K562 (cell line): ENCODE measurements around the gene FOS. TPM values are rescaled to one million over a fixed set of nuclear protein-coding genes. Genes with fewer than 3 reads are reported as not detected.

Source experiments
- CTBP1 ChIP-seq: fragments of 450-650 bp; IDR thresholded peaks from 2 replicates; pipeline ENCODE4 v1.6.1; 2016; ENCODE audit warnings: borderline replicate concordance
- HINFP ChIP-seq: fragments of 450-650 bp; conservative IDR thresholded peaks from 2 replicates; pipeline ENCODE4 v1.6.1; 2016; ENCODE audit warnings: missing genetic modification characterization, low read depth, mild to moderate bottlenecking, control low read depth, missing compliant biosample characterization
- KLF16 ChIP-seq: IDR thresholded peaks from 2 replicates; pipeline ENCODE4 v1.6.1; 2016; ENCODE audit warnings: antibody characterized with exemption
- NEUROD1 ChIP-seq: fragments of 150-350 bp; IDR thresholded peaks from 2 replicates; pipeline ENCODE4 v1.6.1; 2014; ENCODE audit warnings: borderline replicate concordance, low read length, low read depth; ENCODE audit not compliant: partially characterized antibody
- TEAD4 ChIP-seq, 2 experiments: sonication (generic) in 1 of 2; formaldehyde crosslinking in 1 of 2; IDR thresholded peaks; 2 replicates each; pipeline versions ENCODE4 v1.6.1 to v1.8.0; 2012 to 2022; ENCODE audit warnings: borderline replicate concordance in 1 of 2, inconsistent platforms in 1 of 2, low read length in 1 of 2, mild to moderate bottlenecking in 1 of 2, missing genetic modification reagents in 1 of 2
- ZNF12 ChIP-seq: sonication (generic); formaldehyde crosslinking; IDR thresholded peaks from 2 replicates; pipeline ENCODE4 v1.4.0; 2020; ENCODE audit warnings: mild to moderate bottlenecking, missing genetic modification reagents
- polyA plus RNA-seq, 8 experiments: library from polyadenylated mRNA; depleted of rRNA in 4 of 8; stranded (reverse) in 5 of 8; unstranded in 3 of 8; fragments of >200 nt; fragmentation: Nextera tagmentation in 2 of 8; fragmentation: Illumina TruSeq in 1 of 8; extraction: Ambion mirVana in 2 of 8; extraction: Trizol in 1 of 8; gene quantifications; 2 replicates each; pipeline versions ENCODE4 v1.2.1 to v1.2.3, GENCODE V29; 2011 to 2014; ENCODE audit warnings: inconsistent platforms in 1 of 8, missing spikeins in 1 of 8
- total RNA-seq, 7 experiments: library from RNA; depleted of rRNA in 6 of 7; stranded (reverse); fragments of >200 nt in 6 of 7; fragmentation: Illumina TruSeq in 2 of 7; extraction: Trizol in 2 of 7; gene quantifications; 2 replicates each; pipeline versions ENCODE4 v1.2.1 to v1.2.3, GENCODE V29; 2011 to 2021; ENCODE audit warnings: low replicate concordance in 1 of 7
- TF ChIP-seq, protein P1 (sequence below): sonication (generic); formaldehyde crosslinking; IDR thresholded peaks from 2 replicates; pipeline ENCODE4 v1.8.0; 2022; ENCODE audit warnings: mild to moderate bottlenecking, missing genetic modification reagents
- TF ChIP-seq, protein P2 (sequence below), 2 experiments: IDR thresholded peaks; 2 replicates each; pipeline ENCODE4 v1.6.1; 2012; ENCODE audit warnings: improper control_type of control experiment in 2 of 2, low read depth in 2 of 2, low read length in 2 of 2, borderline replicate concordance in 1 of 2

Gene FOS
- total and polyA plus RNA-seq, 9 of the 15 experiments (the other 6 are each of a cell fraction or from before 2014, with no cell fraction given), result 0.54 to 13.8 (median 8.9) TPM

DNA sequence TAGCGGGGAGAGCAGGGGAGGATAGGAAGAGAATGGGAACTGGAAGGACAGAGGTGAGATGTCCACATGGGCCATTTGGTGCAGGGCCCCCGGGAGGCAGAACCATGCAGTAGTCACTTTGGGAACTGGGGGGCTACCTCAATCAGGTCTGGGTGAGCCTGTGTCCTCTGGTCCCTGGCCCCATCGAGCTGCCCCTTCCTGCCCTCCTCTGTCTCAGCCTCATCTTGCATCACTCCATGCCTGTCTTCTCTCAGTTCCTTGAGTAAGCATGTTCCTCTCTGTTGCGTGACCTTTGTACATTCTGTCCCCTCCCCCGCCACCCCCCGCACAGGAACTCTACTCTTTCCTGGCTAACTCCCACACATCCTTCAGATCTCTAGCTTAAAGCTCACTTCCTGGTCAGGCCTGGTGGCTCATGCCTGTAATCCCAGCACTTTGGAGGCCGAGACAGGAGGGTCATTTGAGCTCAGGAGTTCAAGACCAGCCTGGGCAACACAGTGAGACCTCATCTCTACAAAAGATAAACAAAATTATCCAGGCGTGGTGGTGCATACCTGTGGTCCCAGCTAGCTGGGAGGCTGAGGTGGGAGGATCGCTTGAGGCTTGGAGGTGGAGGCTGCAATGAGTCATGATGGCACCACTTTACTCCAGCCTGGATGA is 23.2 kb downstream of the FOS start (continued):
- TF ChIP-seq TEAD4 (IDR thresholded peaks at IDR 0.05; ENCODE audit: low read length) (0 out of 2 replicates have a peak, but pooled peaks have one; percentile 6), TEAD4 (CRISPR knock-in tag; IDR thresholded peaks at IDR 0.05; ENCODE audit: borderline replicate concordance) (no peak), NEUROD1 (no peak), HINFP (tag) (no peak), ZNF12 (CRISPR knock-in tag) (no peak), CTBP1 (0 out of 2 replicates have a peak, but pooled peaks have one; percentile 52), KLF16 (peak; percentile 63; the same call in 1 of the 2 replicates)
- TF ChIP-seq, protein P1, sequence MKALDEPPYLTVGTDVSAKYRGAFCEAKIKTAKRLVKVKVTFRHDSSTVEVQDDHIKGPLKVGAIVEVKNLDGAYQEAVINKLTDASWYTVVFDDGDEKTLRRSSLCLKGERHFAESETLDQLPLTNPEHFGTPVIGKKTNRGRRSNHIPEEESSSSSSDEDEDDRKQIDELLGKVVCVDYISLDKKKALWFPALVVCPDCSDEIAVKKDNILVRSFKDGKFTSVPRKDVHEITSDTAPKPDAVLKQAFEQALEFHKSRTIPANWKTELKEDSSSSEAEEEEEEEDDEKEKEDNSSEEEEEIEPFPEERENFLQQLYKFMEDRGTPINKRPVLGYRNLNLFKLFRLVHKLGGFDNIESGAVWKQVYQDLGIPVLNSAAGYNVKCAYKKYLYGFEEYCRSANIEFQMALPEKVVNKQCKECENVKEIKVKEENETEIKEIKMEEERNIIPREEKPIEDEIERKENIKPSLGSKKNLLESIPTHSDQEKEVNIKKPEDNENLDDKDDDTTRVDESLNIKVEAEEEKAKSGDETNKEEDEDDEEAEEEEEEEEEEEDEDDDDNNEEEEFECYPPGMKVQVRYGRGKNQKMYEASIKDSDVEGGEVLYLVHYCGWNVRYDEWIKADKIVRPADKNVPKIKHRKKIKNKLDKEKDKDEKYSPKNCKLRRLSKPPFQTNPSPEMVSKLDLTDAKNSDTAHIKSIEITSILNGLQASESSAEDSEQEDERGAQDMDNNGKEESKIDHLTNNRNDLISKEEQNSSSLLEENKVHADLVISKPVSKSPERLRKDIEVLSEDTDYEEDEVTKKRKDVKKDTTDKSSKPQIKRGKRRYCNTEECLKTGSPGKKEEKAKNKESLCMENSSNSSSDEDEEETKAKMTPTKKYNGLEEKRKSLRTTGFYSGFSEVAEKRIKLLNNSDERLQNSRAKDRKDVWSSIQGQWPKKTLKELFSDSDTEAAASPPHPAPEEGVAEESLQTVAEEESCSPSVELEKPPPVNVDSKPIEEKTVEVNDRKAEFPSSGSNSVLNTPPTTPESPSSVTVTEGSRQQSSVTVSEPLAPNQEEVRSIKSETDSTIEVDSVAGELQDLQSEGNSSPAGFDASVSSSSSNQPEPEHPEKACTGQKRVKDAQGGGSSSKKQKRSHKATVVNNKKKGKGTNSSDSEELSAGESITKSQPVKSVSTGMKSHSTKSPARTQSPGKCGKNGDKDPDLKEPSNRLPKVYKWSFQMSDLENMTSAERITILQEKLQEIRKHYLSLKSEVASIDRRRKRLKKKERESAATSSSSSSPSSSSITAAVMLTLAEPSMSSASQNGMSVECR (CRISPR knock-in tag), result no peak
- TF ChIP-seq, protein P2, sequence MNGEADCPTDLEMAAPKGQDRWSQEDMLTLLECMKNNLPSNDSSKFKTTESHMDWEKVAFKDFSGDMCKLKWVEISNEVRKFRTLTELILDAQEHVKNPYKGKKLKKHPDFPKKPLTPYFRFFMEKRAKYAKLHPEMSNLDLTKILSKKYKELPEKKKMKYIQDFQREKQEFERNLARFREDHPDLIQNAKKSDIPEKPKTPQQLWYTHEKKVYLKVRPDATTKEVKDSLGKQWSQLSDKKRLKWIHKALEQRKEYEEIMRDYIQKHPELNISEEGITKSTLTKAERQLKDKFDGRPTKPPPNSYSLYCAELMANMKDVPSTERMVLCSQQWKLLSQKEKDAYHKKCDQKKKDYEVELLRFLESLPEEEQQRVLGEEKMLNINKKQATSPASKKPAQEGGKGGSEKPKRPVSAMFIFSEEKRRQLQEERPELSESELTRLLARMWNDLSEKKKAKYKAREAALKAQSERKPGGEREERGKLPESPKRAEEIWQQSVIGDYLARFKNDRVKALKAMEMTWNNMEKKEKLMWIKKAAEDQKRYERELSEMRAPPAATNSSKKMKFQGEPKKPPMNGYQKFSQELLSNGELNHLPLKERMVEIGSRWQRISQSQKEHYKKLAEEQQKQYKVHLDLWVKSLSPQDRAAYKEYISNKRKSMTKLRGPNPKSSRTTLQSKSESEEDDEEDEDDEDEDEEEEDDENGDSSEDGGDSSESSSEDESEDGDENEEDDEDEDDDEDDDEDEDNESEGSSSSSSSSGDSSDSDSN (IDR thresholded peaks at IDR 0.05; ENCODE audit: borderline replicate concordance in 1 of 2, low read depth in 2 of 2, low read length in 2 of 2), result no peak
